ENCODE results near the gene DIS3L2. TPM values are rescaled to one million over a fixed set of nuclear protein-coding genes. Genes with fewer than 3 reads are reported as not detected.

DIS3L2 gene
- total RNA-seq, 4 donors from 2014 or later: 16.1 to 26.7 (median 22.0) TPM

- Histone ChIP-seq H3K4me3 (no peak overlapping the region), H3K36me3 (no peaks in the 10 kb centered on the region), H3K27me3 (peaks cover 0 to under 1% (median 0%) of the 10 kb centered on the region in 4 donors), H3K9me3 (no peaks in the 10 kb centered on the region), H3K27ac (replicated peaks in 1 of 4) (no peak overlapping the region), H3K4me1 (peaks cover 0 to under 1% (median 0%) of the 10 kb centered on the region in 4 donors)
- no peak for DNase-seq (ENCODE audit: extremely low spot score)
- WGBS: 92% methylated on average over 1 of the region's 1 CpG
- intact Hi-C loops (cut with DNase I): no loop called here
- TF ChIP-seq EP300 (IDR thresholded peaks at IDR 0.05): no peak
- TF ChIP-seq CTCF (IDR thresholded peaks at IDR 0.05): no peak
- TF ChIP-seq POLR2A (IDR thresholded peaks at IDR 0.05; ENCODE audit: low read depth): no peak
- TF ChIP-seq POLR2AphosphoS5 (IDR thresholded peaks at IDR 0.05): no peak
Observed at GRCh38 chr2:231935815-231936214, 25.7 kb upstream of the DIS3L2 start.

- Histone ChIP-seq H3K36me3 (no peaks in the 10 kb centered on the region), H3K27me3 (peaks cover 0 to under 1% (median 0%) of the 10 kb centered on the region in 4 donors), H3K9me3 (no peaks in the 10 kb centered on the region), H3K4me1 (no peaks in the 10 kb centered on the region), H3K27ac (replicated peaks in 1 of 4) (no peak overlapping the region), H3K4me3 (no peak overlapping the region)
- intact Hi-C loops (cut with DNase I): no loop called here
- TF ChIP-seq POLR2A (IDR thresholded peaks at IDR 0.05; ENCODE audit: low read depth): no peak
- no peak for TF ChIP-seq POLR2AphosphoS5 (IDR thresholded peaks at IDR 0.05)
- no peak for TF ChIP-seq EP300 (IDR thresholded peaks at IDR 0.05)
- TF ChIP-seq CTCF (IDR thresholded peaks at IDR 0.05): no peak
- WGBS: 88% methylated on average over 4 of the region's 4 CpGs
- DNase-seq (ENCODE audit: extremely low spot score): peak; percentile 77
Observed at GRCh38 chr2:231936491-231936890, 25.0 kb upstream of the DIS3L2 start.

- no peak overlapping the region for H3K27ac ChIP-seq (replicated peaks in 1 of 4)
- DNase-seq (ENCODE audit: extremely low spot score): peak; percentile 19
- no peaks in the 10 kb centered on the region for H3K4me1 ChIP-seq
- H3K9me3 ChIP-seq: no peaks in the 10 kb centered on the region
- no peak overlapping the region for H3K4me3 ChIP-seq
- WGBS: 95% methylated on average over 7 of the region's 7 CpGs
- intact Hi-C loops (cut with DNase I): no loop called here
- TF ChIP-seq CTCF (IDR thresholded peaks at IDR 0.05) (no peak), POLR2AphosphoS5 (IDR thresholded peaks at IDR 0.05) (no peak)
- H3K36me3 ChIP-seq: no peaks in the 10 kb centered on the region
- H3K27me3 ChIP-seq: peaks cover 0 to 5% (median 0%) of the 10 kb centered on the region in 4 donors
Observed at GRCh38 chr2:231937057-231937456, 24.5 kb upstream of the DIS3L2 start.

GRCh38 chr2:231939022-231939421 is 22.5 kb upstream of the DIS3L2 start:
- no peak for TF ChIP-seq POLR2AphosphoS5 (IDR thresholded peaks at IDR 0.05)
- no peak for TF ChIP-seq CTCF (IDR thresholded peaks at IDR 0.05)
- no peak for TF ChIP-seq POLR2A (IDR thresholded peaks at IDR 0.05; ENCODE audit: low read depth)
- no peak for TF ChIP-seq EP300 (IDR thresholded peaks at IDR 0.05)
- intact Hi-C loops (cut with DNase I): no loop called here
- Histone ChIP-seq H3K27ac (replicated peaks in 1 of 4) (no peak overlapping the region), H3K4me1 (no peaks in the 10 kb centered on the region), H3K27me3 (peaks cover 0 to 5% (median 0%) of the 10 kb centered on the region in 4 donors), H3K36me3 (no peaks in the 10 kb centered on the region), H3K9me3 (no peaks in the 10 kb centered on the region), H3K4me3 (no peak overlapping the region)
- 95% methylated on average over 4 of the region's 4 CpGs for WGBS
- no peak for DNase-seq (ENCODE audit: extremely low spot score)

GRCh38 chr2:231940795-231941194 is 20.7 kb upstream of the DIS3L2 start:
- Histone ChIP-seq H3K36me3 (no peaks in the 10 kb centered on the region), H3K4me1 (no peaks in the 10 kb centered on the region), H3K27me3 (peaks cover 0 to 5% (median 0%) of the 10 kb centered on the region in 4 donors), H3K4me3 (no peak overlapping the region), H3K9me3 (no peaks in the 10 kb centered on the region), H3K27ac (replicated peaks in 1 of 4) (no peak overlapping the region)
- TF ChIP-seq POLR2AphosphoS5 (IDR thresholded peaks at IDR 0.05) (no peak), CTCF (IDR thresholded peaks at IDR 0.05) (no peak), EP300 (IDR thresholded peaks at IDR 0.05) (no peak), POLR2A (IDR thresholded peaks at IDR 0.05; ENCODE audit: low read depth) (no peak)
- intact Hi-C loops (cut with DNase I): no loop called here
- peak; percentile 81 for DNase-seq (ENCODE audit: extremely low spot score)
- 91% methylated on average over 1 of the region's 3 CpGs for WGBS

Data from esophagus muscularis mucosa (tissue), 4 donors.